Astrocyte of the cerebellum (primary cell): ENCODE results near the gene PDSS2.

ENCODE experiments used
- DNase-seq: peaks from one replicate; pipeline ENCODE4 v3.0.0-alpha.2; 2011; ENCODE audit warnings: low read depth
- H3K4me3 ChIP-seq: 2 replicates; pipeline ENCODE4 v1.5.1; 2011; ENCODE audit warnings: mild to moderate bottlenecking, low read depth, low read length, moderate library complexity
- in situ Hi-C: cut with HindIII; loops from 2 replicates; pipeline ENCODE4 v1.10.0; 2017; ENCODE audit warnings: low sequenced_read_pairs
- TF ChIP-seq, protein P1 (sequence below): IDR thresholded peaks from 2 replicates; pipeline ENCODE4 v1.5.1; 2012; ENCODE audit warnings: low read length, low read depth, moderate library complexity, mild to moderate bottlenecking; ENCODE audit errors: missing control alignments

Gene PDSS2

GRCh38 chr6:107215334-107215733 is 244.0 kb downstream of the PDSS2 start:
- in situ Hi-C loops: no loop called here
- TF ChIP-seq, protein P1, sequence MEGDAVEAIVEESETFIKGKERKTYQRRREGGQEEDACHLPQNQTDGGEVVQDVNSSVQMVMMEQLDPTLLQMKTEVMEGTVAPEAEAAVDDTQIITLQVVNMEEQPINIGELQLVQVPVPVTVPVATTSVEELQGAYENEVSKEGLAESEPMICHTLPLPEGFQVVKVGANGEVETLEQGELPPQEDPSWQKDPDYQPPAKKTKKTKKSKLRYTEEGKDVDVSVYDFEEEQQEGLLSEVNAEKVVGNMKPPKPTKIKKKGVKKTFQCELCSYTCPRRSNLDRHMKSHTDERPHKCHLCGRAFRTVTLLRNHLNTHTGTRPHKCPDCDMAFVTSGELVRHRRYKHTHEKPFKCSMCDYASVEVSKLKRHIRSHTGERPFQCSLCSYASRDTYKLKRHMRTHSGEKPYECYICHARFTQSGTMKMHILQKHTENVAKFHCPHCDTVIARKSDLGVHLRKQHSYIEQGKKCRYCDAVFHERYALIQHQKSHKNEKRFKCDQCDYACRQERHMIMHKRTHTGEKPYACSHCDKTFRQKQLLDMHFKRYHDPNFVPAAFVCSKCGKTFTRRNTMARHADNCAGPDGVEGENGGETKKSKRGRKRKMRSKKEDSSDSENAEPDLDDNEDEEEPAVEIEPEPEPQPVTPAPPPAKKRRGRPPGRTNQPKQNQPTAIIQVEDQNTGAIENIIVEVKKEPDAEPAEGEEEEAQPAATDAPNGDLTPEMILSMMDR: no peak
- no peak for DNase-seq
- H3K4me3 ChIP-seq: no peak overlapping the region

DNA sequence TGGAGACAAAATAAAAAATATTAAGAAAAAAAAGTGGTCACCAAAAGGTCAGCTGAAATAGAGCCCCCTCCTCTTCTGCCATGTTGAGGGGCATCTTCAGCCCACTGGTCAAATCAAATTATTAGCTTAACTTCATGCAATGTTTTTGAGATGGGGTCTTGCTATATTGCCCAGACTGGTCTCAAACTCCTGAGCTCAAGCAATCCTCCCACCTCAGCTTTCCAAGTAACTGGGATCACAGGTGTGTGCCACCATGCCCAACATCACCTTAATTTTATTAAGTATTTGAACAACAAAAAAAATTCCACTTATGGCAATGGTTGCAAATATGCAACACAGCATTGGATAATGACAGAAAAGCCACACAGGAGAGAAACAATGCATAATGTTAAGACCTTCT is 244.7 kb downstream of the PDSS2 start:
- in situ Hi-C loops: no loop called here
- DNase-seq: no peak
- TF ChIP-seq, protein P1: no peak
- no peak overlapping the region for H3K4me3 ChIP-seq

- no peak for DNase-seq
- TF ChIP-seq, protein P1: no peak
- in situ Hi-C loops: no loop called here
- no peak overlapping the region for H3K4me3 ChIP-seq
Measured at GRCh38 chr6:107209406-107210305, 249.7 kb downstream of the PDSS2 start.

DNA sequence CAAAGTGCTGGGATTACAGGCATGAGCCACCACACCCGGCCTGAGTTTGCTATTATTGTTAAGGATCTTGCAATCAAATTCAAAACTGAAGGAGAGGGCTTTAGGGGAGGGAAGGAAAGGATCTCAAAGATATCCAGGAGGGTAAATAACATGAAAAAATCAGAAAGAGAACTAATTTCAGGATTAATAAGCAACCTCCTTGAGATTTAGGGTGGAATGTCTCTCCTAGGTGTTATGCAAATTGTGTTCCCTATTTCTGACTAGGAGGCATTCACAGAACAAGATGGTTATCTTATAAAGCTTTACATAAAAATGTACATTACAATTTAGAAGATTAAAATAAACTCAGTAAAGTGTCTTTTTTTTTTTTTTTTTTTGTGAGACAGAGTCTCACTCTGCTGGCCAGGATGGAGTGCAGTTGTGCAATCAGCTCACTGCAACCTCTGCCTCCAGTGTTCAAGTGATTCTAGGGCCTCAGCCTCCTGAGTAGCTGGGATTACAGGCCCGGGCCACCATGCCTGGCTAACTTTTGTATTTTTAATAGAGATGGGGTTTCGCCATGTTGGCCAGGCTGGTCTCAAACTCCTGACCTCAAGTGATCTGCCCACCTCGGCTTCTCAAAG is 252.0 kb downstream of the PDSS2 start:
- TF ChIP-seq, protein P1: no peak
- in situ Hi-C loops: no loop called here

DNA sequence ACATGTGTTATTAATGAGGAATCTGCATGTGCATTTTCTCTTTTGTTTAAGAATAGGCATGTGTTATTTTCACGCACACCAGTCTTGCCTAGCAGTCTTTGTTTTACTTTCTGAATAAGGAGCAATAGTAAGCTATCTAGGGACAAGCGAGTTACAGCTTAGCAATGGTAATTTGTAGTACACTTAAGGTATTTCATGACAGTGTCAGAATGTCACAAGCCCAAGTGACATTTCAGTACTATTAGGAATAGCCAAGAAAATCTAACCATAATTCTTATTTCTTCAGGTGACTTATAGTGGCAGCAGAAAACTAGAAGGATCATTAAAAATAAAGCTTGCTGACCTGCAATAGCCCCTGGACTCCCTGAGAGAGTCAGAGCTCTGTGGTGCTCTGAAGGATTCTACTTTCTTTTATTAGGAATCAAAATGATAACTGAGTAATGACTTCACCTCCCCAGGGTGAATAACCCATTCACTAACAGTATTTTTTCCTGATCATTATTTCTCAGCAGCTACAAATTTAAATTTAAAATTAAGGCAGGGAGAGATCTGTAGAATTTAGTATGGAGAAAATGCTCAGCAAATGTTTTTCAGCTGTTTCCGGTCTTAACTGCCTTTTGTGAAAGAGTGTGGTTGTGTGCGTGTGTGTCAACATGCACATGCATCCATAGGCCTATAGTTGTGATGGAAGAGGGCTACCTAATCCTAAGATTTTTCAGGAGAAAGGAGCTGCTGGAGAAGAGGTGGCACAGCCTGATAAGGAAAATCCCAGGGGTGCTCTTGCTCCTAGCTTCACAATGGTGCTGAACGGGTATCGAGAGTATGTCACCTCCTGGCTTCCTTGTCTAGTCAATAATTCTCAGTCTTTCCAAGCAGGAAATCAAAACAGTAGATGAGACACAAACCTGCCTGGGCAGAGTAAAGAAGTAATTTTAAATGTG is 254.0 kb downstream of the PDSS2 start:
- no peak overlapping the region for H3K4me3 ChIP-seq
- in situ Hi-C loops: no loop called here
- no peak for DNase-seq
- TF ChIP-seq, protein P1: no peak

More for the DNA sequence above, 252.0 kb downstream of the PDSS2 start:
- no peak for DNase-seq
- H3K4me3 ChIP-seq: no peak overlapping the region

DNA sequence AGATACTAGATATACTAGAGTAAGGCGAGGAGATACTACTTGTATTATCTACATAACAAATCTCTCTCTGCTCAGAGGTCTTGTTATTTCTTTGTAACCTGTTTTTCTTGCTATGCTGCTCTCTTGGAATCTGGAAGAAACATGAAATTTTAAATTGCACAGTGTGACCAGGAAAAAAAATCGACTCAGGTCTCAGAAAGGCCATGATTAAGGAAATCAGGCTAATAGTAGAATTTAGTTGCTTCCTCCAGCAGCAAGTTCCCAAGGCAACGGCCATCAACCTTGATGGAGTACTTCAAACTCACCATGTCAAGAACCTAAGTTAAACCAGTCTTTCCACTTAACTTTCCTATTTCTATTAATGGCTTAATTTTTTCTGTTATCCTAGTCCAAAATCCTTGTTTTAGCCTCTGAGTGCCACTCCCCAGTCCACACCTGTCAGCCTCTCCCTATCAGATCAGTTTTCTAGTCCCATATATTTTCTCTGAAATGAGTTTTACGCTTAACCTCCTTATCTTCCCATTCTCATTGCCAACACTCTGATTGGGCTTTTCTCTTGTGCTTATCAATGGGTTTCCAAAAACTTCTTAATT is 256.4 kb downstream of the PDSS2 start:
- TF ChIP-seq, protein P1: no peak
- no peak for DNase-seq
- in situ Hi-C loops: no loop called here
- H3K4me3 ChIP-seq: no peak overlapping the region
